Measurements from ENCODE around the gene ANKEF1.

ANKEF1 gene

GRCh38 chr20:10042086-10042485, 7.3 kb downstream of the ANKEF1 start:
- no peaks in the 10 kb centered on the region for H3K27me3 ChIP-seq (ENCODE audit: insufficient read depth, low read length)
- no peak overlapping the region for H3K27ac ChIP-seq (ENCODE audit: low read depth, low read length, poor library complexity, severe bottlenecking)
- H3K4me2 ChIP-seq (ENCODE audit: low read length), result no peak overlapping the region
- no peaks in the 10 kb centered on the region for H4K20me1 ChIP-seq (ENCODE audit: insufficient read depth, low read length)
- no peaks in the 10 kb centered on the region for H3K4me1 ChIP-seq (ENCODE audit: insufficient read depth, low read length, severe bottlenecking)
- no peak overlapping the region for H2AFZ ChIP-seq (ENCODE audit: low read length)
- H3K9ac ChIP-seq (ENCODE audit: low read length), result no peak overlapping the region
- H3K9me2 ChIP-seq (ENCODE audit: low read depth, low read length), result no peaks in the 10 kb centered on the region
- TF ChIP-seq EZH2 (IDR thresholded peaks at IDR 0.05; ENCODE audit: borderline replicate concordance, low read length) (no peak), CTCF (IDR thresholded peaks at IDR 0.05; ENCODE audit: low read length) (no peak)
- H3F3A ChIP-seq (ENCODE audit: insufficient read depth, low read length), result no peaks in the 10 kb centered on the region
- no peaks in the 10 kb centered on the region for H3K9me3 ChIP-seq (ENCODE audit: low read length)
- no peaks in the 10 kb centered on the region for H3K36me3 ChIP-seq (ENCODE audit: insufficient read depth, low read length)
- no peaks in the 10 kb centered on the region for H3K79me2 ChIP-seq (ENCODE audit: insufficient read depth, low read length)
- H3K4me3 ChIP-seq (ENCODE audit: low read depth, low read length, poor library complexity, severe bottlenecking), result no peak overlapping the region

DNA sequence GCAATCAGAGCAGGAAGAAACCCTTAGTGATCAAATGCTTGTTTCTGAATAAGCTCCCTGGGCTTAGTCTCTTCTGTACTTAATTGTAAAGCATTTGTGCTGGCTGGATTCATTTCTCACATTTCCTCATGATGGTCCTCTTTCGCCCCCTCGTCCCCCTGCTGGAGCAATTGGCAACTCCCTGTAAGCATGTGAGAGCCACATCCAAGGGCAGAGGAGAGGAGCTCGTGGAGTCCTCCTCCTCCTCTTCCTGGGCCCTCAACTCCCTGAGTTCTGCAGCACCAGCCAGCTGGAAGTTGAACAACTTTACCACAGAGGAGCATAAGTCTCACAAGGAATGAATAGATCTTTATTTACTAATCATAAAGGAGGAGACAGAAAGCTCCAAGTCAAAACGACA, 12.6 kb downstream of the ANKEF1 start:
- no peaks in the 10 kb centered on the region for H3K36me3 ChIP-seq (ENCODE audit: insufficient read depth, low read length)
- H3K4me1 ChIP-seq (ENCODE audit: insufficient read depth, low read length, severe bottlenecking), result no peaks in the 10 kb centered on the region
- no peak overlapping the region for H3K4me3 ChIP-seq (ENCODE audit: low read depth, low read length, poor library complexity, severe bottlenecking)
- no peak overlapping the region for H3K9ac ChIP-seq (ENCODE audit: low read length)
- H2AFZ ChIP-seq (ENCODE audit: low read length), result no peak overlapping the region
- no peaks in the 10 kb centered on the region for H3K27me3 ChIP-seq (ENCODE audit: insufficient read depth, low read length)
- H3K9me2 ChIP-seq (ENCODE audit: low read depth, low read length), result no peaks in the 10 kb centered on the region
- no peak for TF ChIP-seq CTCF (IDR thresholded peaks at IDR 0.05; ENCODE audit: low read length)
- no peak for TF ChIP-seq EZH2 (IDR thresholded peaks at IDR 0.05; ENCODE audit: borderline replicate concordance, low read length)
- H4K20me1 ChIP-seq (ENCODE audit: insufficient read depth, low read length), result no peaks in the 10 kb centered on the region
- no peak overlapping the region for H3K27ac ChIP-seq (ENCODE audit: low read depth, low read length, poor library complexity, severe bottlenecking)
- no peaks in the 10 kb centered on the region for H3K79me2 ChIP-seq (ENCODE audit: insufficient read depth, low read length)
- no peaks in the 10 kb centered on the region for H3K9me3 ChIP-seq (ENCODE audit: low read length)
- no peaks in the 10 kb centered on the region for H3F3A ChIP-seq (ENCODE audit: insufficient read depth, low read length)
- no peak overlapping the region for H3K4me2 ChIP-seq (ENCODE audit: low read length)

- no peak overlapping the region for H3K4me3 ChIP-seq (ENCODE audit: low read depth, low read length, poor library complexity, severe bottlenecking)
- no peaks in the 10 kb centered on the region for H3K79me2 ChIP-seq (ENCODE audit: insufficient read depth, low read length)
- H3K4me1 ChIP-seq (ENCODE audit: insufficient read depth, low read length, severe bottlenecking), result no peaks in the 10 kb centered on the region
- no peaks in the 10 kb centered on the region for H3K27me3 ChIP-seq (ENCODE audit: insufficient read depth, low read length)
- TF ChIP-seq EZH2 (IDR thresholded peaks at IDR 0.05; ENCODE audit: borderline replicate concordance, low read length) (no peak), CTCF (IDR thresholded peaks at IDR 0.05; ENCODE audit: low read length) (no peak)
- H3K4me2 ChIP-seq (ENCODE audit: low read length), result no peak overlapping the region
- no peaks in the 10 kb centered on the region for H3K9me3 ChIP-seq (ENCODE audit: low read length)
- H4K20me1 ChIP-seq (ENCODE audit: insufficient read depth, low read length), result no peaks in the 10 kb centered on the region
- no peak overlapping the region for H3K27ac ChIP-seq (ENCODE audit: low read depth, low read length, poor library complexity, severe bottlenecking)
- H3K9ac ChIP-seq (ENCODE audit: low read length), result no peak overlapping the region
- no peaks in the 10 kb centered on the region for H3F3A ChIP-seq (ENCODE audit: insufficient read depth, low read length)
- H3K36me3 ChIP-seq (ENCODE audit: insufficient read depth, low read length), result no peaks in the 10 kb centered on the region
- H2AFZ ChIP-seq (ENCODE audit: low read length), result no peak overlapping the region
- H3K9me2 ChIP-seq (ENCODE audit: low read depth, low read length), result no peaks in the 10 kb centered on the region
These were observed 16.4 kb downstream of the ANKEF1 start for GRCh38 chr20:10051185-10051584.

All from OCI-LY1 (cell line).